ENCODE measurements around the gene LGALS9. TPM values are rescaled to one million over a fixed set of nuclear protein-coding genes. Genes with fewer than 3 reads are reported as not detected.

LGALS9 gene
- polyA plus RNA-seq, 1 donor from 2014 or later, result not detected

DNA sequence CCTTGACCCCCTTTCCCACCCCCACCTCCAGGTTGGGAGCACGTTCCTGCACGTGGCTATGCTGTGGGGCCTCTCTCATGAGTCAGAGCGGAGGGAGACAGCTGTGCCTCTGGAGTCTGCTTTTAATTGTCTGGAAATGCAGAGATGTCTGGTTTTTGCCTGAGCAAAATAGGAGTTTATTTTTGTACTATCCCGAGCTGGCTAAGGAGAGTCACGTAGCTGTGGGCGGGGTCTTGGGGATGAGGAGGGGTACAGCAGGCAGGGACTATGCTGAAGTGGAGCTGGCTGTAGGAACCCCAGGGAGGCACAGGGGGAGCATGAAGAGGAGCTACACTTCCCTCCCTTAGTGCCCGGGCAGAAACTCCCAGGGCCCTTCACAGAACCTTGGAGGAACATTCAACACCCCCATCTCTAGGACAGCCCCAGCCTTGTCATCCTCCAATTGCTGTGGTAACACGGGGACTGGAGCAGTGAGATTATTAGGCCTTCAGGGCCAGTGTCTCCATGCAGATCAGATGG, 44.7 kb upstream of the LGALS9 start:
- Histone ChIP-seq H3K27me3 (ENCODE audit: insufficient read depth, low read depth, low read length) (no peaks in the 10 kb centered on the region), H3K4me2 (ENCODE audit: low read length) (no peak overlapping the region), H3F3A (ENCODE audit: insufficient read depth, low read length, poor library complexity, severe bottlenecking) (no peaks in the 10 kb centered on the region), H3K27ac (ENCODE audit: low read length) (no peak overlapping the region), H2AFZ (ENCODE audit: low read depth, low read length) (no peak overlapping the region), H4K20me1 (ENCODE audit: insufficient read depth) (no peaks in the 10 kb centered on the region), H3K4me3 (ENCODE audit: low read length) (no peak overlapping the region), H3K9me2 (ENCODE audit: insufficient read depth, low read length) (no peaks in the 10 kb centered on the region), H3K79me2 (replicated peaks; ENCODE audit: insufficient read depth, low read length) (no peaks in the 10 kb centered on the region), H3K9ac (ENCODE audit: low read length) (no peak overlapping the region), H3K9me3 (ENCODE audit: low read length) (no peaks in the 10 kb centered on the region), H3K36me3 (ENCODE audit: insufficient read depth, low read length) (no peaks in the 10 kb centered on the region)
- TF ChIP-seq RAD21 (conservative IDR thresholded peaks at IDR 0.05) (no peak), TAF1 (IDR thresholded peaks at IDR 0.05; ENCODE audit: low read depth) (no peak), SMC3 (conservative IDR thresholded peaks at IDR 0.05; ENCODE audit: poor library complexity) (no peak), EZH2 (IDR thresholded peaks at IDR 0.05; ENCODE audit: borderline replicate concordance, insufficient read depth, low read length, poor library complexity, severe bottlenecking) (no peak), REST (IDR thresholded peaks at IDR 0.05; ENCODE audit: borderline replicate concordance) (no peak), POLR2AphosphoS5 (IDR thresholded peaks at IDR 0.05) (no peak), CTCF (IDR thresholded peaks at IDR 0.05; ENCODE audit: poor library complexity, severe bottlenecking) (no peak), MXI1 (conservative IDR thresholded peaks at IDR 0.05; ENCODE audit: poor library complexity, severe bottlenecking) (no peak)

- Histone ChIP-seq H3K9me2 (ENCODE audit: insufficient read depth, low read length) (no peaks in the 10 kb centered on the region), H2AFZ (ENCODE audit: low read depth, low read length) (no peak overlapping the region), H3K27ac (ENCODE audit: low read length) (no peak overlapping the region), H4K20me1 (ENCODE audit: insufficient read depth) (no peaks in the 10 kb centered on the region), H3F3A (ENCODE audit: insufficient read depth, low read length, poor library complexity, severe bottlenecking) (no peaks in the 10 kb centered on the region), H3K9ac (ENCODE audit: low read length) (no peak overlapping the region), H3K79me2 (replicated peaks; ENCODE audit: insufficient read depth, low read length) (no peaks in the 10 kb centered on the region), H3K9me3 (ENCODE audit: low read length) (no peaks in the 10 kb centered on the region), H3K27me3 (ENCODE audit: insufficient read depth, low read depth, low read length) (no peaks in the 10 kb centered on the region), H3K36me3 (ENCODE audit: insufficient read depth, low read length) (no peaks in the 10 kb centered on the region), H3K4me3 (ENCODE audit: low read length) (no peak overlapping the region), H3K4me2 (ENCODE audit: low read length) (no peak overlapping the region)
- no peak for TF ChIP-seq CTCF (IDR thresholded peaks at IDR 0.05; ENCODE audit: poor library complexity, severe bottlenecking)
- no peak for TF ChIP-seq EP300 (conservative IDR thresholded peaks at IDR 0.05; ENCODE audit: poor library complexity, severe bottlenecking)
- TF ChIP-seq REST (IDR thresholded peaks at IDR 0.05; ENCODE audit: borderline replicate concordance), result no peak
- TF ChIP-seq TAF1 (IDR thresholded peaks at IDR 0.05; ENCODE audit: low read depth), result no peak
- no peak for TF ChIP-seq RAD21 (conservative IDR thresholded peaks at IDR 0.05)
- no peak for TF ChIP-seq SMC3 (conservative IDR thresholded peaks at IDR 0.05; ENCODE audit: poor library complexity)
- no peak for TF ChIP-seq MXI1 (conservative IDR thresholded peaks at IDR 0.05; ENCODE audit: poor library complexity, severe bottlenecking)
- no peak for TF ChIP-seq EZH2 (IDR thresholded peaks at IDR 0.05; ENCODE audit: borderline replicate concordance, insufficient read depth, low read length, poor library complexity, severe bottlenecking)
- no peak for TF ChIP-seq POLR2AphosphoS5 (IDR thresholded peaks at IDR 0.05)
Observed at GRCh38 chr17:27588354-27588753, 42.6 kb upstream of the LGALS9 start.

Data from neural cell (in vitro differentiated cells).